Loucy (cell line): ENCODE results near the gene ACOXL.

ENCODE experiments used
- EZH2phosphoT487 ChIP-seq: fragments of 200-600 bp; IDR thresholded peaks from 2 replicates; pipeline ENCODE4 v1.6.1; 2018; ENCODE audit warnings: antibody characterized with exemption, mild to moderate bottlenecking, moderate library complexity, borderline replicate concordance
- TF ChIP-seq, protein P1 (sequence below): fragments of 200-600 bp; sonication (generic); conservative IDR thresholded peaks from 2 replicates; pipeline ENCODE4 v1.5.1; 2014; ENCODE audit warnings: mild to moderate bottlenecking, antibody characterized with exemption, low read length

DNA sequence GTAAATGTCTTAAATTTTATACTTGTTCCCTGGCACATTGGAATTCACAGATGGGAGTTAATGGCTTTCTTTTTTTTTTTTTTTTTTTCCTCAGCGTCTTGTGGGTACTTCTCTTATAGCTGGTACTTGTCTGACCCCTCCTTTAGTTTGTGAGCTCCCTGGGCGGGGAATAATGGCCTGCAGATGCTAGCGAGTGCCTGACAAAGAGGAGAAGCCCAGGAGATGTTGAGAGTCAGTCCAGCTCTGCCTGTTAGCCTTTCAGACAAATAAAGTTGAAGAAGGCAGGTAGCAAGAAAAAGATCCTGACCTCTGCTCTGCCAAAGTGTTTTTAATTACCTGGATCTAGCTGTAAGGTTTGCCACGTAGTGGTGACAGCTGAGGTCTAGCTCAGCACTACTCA, 395.0 kb downstream of the ACOXL start:
- TF ChIP-seq, protein P1, sequence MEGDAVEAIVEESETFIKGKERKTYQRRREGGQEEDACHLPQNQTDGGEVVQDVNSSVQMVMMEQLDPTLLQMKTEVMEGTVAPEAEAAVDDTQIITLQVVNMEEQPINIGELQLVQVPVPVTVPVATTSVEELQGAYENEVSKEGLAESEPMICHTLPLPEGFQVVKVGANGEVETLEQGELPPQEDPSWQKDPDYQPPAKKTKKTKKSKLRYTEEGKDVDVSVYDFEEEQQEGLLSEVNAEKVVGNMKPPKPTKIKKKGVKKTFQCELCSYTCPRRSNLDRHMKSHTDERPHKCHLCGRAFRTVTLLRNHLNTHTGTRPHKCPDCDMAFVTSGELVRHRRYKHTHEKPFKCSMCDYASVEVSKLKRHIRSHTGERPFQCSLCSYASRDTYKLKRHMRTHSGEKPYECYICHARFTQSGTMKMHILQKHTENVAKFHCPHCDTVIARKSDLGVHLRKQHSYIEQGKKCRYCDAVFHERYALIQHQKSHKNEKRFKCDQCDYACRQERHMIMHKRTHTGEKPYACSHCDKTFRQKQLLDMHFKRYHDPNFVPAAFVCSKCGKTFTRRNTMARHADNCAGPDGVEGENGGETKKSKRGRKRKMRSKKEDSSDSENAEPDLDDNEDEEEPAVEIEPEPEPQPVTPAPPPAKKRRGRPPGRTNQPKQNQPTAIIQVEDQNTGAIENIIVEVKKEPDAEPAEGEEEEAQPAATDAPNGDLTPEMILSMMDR, result no peak
- TF ChIP-seq EZH2phosphoT487, result no peak
